ENCODE measurements around the gene UVRAG.

Gene UVRAG

DNA sequence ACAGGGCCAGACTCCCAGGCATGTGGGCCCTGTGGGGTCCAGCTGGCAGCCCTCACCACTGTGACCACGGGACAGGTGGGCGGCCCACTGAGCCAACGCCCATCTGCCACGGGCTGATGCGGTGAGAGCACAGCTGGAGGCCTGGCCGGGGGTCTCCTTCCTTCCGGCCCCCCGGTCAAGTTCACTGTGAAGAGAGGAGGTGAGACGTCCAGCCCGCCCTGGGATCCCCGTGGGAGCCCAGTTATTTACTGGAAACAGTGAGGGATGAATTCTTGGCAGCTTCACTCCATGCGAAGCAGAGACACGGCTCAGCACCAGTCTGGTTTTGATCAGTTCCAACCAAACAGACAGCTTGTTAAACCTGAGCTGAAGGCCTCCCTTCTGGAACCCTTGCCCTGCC is 352.6 kb downstream of the UVRAG start:
- TF ChIP-seq EZH2 (IDR thresholded peaks at IDR 0.05) (no peak), FOXP2 (optimal IDR thresholded peaks at IDR 0.05; ENCODE audit: control extremely low read depth, extremely low read length, insufficient read depth) (no peak), POLR2AphosphoS5 (IDR thresholded peaks at IDR 0.05; ENCODE audit: borderline replicate concordance, low read depth, low read length) (no peak)
- Histone ChIP-seq H3K27ac (no peak overlapping the region), H3K9ac (ENCODE audit: insufficient read length) (no peak overlapping the region), H3K4me3 (no peak overlapping the region), H3K9me3 (ENCODE audit: low read depth, low read length) (no peaks in the 10 kb centered on the region), H3K36me3 (ENCODE audit: insufficient read depth, low read length) (no peaks in the 10 kb centered on the region)
- no peak for DNase-seq (ENCODE audit: low read depth, low spot score)

GRCh38 chr11:76169473-76169896 is 354.5 kb downstream of the UVRAG start:
- no peak overlapping the region for H3K27ac ChIP-seq
- no peaks in the 10 kb centered on the region for H3K9me3 ChIP-seq (ENCODE audit: low read depth, low read length)
- no peak for TF ChIP-seq FOXP2 (optimal IDR thresholded peaks at IDR 0.05; ENCODE audit: control extremely low read depth, extremely low read length, insufficient read depth)
- TF ChIP-seq EZH2 (IDR thresholded peaks at IDR 0.05) = no peak
- TF ChIP-seq POLR2AphosphoS5 (IDR thresholded peaks at IDR 0.05; ENCODE audit: borderline replicate concordance, low read depth, low read length) = no peak

DNA sequence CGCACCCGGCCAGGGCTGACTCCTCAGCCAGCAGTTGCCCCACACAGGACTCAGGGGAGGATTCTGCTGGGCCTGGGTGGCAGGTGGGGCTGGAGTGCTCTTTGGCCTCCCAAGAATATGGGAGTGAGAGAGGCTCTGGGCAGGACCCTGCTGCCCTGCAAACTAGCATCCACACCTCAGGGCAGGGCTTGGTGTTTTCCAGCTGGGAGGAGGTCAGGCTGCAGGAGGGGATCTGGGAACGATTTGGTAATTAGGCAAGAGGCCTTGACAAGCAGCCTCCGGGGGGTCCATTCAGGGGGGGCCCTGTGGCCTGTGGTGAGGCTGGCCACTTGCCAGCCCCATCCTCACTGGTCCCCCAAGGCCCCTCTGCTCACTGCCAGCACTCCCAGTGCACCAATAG is 355.5 kb downstream of the UVRAG start:
- no peaks in the 10 kb centered on the region for H3K9me3 ChIP-seq (ENCODE audit: low read depth, low read length)
- H3K36me3 ChIP-seq (ENCODE audit: insufficient read depth, low read length) = no peaks in the 10 kb centered on the region
- no peak overlapping the region for H3K27ac ChIP-seq
- H3K4me3 ChIP-seq = no peak overlapping the region
- no peak overlapping the region for H3K9ac ChIP-seq (ENCODE audit: insufficient read length)
- TF ChIP-seq FOXP2 (optimal IDR thresholded peaks at IDR 0.05; ENCODE audit: control extremely low read depth, extremely low read length, insufficient read depth) (no peak), POLR2AphosphoS5 (IDR thresholded peaks at IDR 0.05; ENCODE audit: borderline replicate concordance, low read depth, low read length) (no peak), EZH2 (IDR thresholded peaks at IDR 0.05) (no peak)
- no peak for DNase-seq (ENCODE audit: low read depth, low spot score)

More at GRCh38 chr11:76169473-76169896, 354.5 kb downstream of the UVRAG start:
- no peak for DNase-seq (ENCODE audit: low read depth, low spot score)
- H3K4me3 ChIP-seq = no peak overlapping the region
- no peak overlapping the region for H3K9ac ChIP-seq (ENCODE audit: insufficient read length)
- H3K36me3 ChIP-seq (ENCODE audit: insufficient read depth, low read length) = no peaks in the 10 kb centered on the region

DNA sequence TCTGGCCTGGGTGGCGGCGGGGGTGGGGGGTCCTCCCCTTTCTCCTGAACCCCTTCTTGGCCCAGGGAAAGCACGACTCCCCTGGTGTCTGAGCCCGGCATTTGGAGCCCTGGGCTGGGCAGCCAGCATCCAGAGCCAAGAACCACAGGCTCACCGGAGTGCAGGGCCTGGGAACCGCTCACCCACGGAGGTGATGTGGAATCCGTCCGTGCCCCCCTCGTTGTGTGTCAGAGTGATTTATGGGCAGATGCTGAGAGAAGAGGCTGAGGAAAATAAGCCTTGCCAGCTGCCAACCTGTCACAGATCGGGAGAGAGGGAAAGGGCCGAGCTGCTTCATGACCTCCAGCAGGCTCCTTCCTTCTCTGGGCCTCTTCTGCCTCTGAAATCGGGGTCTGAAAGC is 357.6 kb downstream of the UVRAG start:
- DNase-seq (ENCODE audit: low read depth, low spot score) = no peak
- no peak overlapping the region for H3K27ac ChIP-seq
- no peaks in the 10 kb centered on the region for H3K9me3 ChIP-seq (ENCODE audit: low read depth, low read length)
- TF ChIP-seq POLR2AphosphoS5 (IDR thresholded peaks at IDR 0.05; ENCODE audit: borderline replicate concordance, low read depth, low read length) = no peak
- TF ChIP-seq EZH2 (IDR thresholded peaks at IDR 0.05) = no peak
- TF ChIP-seq FOXP2 (optimal IDR thresholded peaks at IDR 0.05; ENCODE audit: control extremely low read depth, extremely low read length, insufficient read depth) = no peak
- H3K9ac ChIP-seq (ENCODE audit: insufficient read length) = no peak overlapping the region
- no peak overlapping the region for H3K4me3 ChIP-seq
- H3K36me3 ChIP-seq (ENCODE audit: insufficient read depth, low read length) = no peaks in the 10 kb centered on the region

DNA sequence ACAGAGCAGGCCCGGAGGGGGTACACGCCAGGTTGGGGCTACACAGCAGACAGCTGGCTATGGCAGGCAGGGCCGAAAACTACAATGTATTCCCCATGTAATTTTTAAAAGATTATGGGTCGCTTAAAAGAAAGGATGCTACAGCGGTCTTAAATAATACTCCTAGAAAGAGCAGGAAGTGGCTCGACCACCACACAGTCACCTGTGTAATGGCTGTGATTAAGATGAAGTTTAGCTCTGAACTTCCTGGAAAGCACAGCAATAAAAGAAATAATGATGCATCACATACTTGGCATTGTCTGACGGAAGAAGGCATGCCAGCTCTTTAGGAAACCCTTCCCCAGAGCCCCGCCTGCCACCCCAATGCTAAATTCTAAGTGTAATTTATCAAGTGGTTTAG is 358.7 kb downstream of the UVRAG start:
- no peak for TF ChIP-seq EZH2 (IDR thresholded peaks at IDR 0.05)
- no peak for TF ChIP-seq FOXP2 (optimal IDR thresholded peaks at IDR 0.05; ENCODE audit: control extremely low read depth, extremely low read length, insufficient read depth)
- TF ChIP-seq POLR2AphosphoS5 (IDR thresholded peaks at IDR 0.05; ENCODE audit: borderline replicate concordance, low read depth, low read length) = no peak
- H3K36me3 ChIP-seq (ENCODE audit: insufficient read depth, low read length) = no peaks in the 10 kb centered on the region
- no peak overlapping the region for H3K9ac ChIP-seq (ENCODE audit: insufficient read length)
- no peaks in the 10 kb centered on the region for H3K9me3 ChIP-seq (ENCODE audit: low read depth, low read length)
- DNase-seq (ENCODE audit: low read depth, low spot score) = no peak
- H3K4me3 ChIP-seq = no peak overlapping the region
- H3K27ac ChIP-seq = no peak overlapping the region

GRCh38 chr11:76174330-76174729 is 359.3 kb downstream of the UVRAG start:
- no peak for DNase-seq (ENCODE audit: low read depth, low spot score)
- Histone ChIP-seq H3K36me3 (ENCODE audit: insufficient read depth, low read length) (no peaks in the 10 kb centered on the region), H3K27ac (no peak overlapping the region), H3K9me3 (ENCODE audit: low read depth, low read length) (no peaks in the 10 kb centered on the region), H3K4me3 (no peak overlapping the region), H3K9ac (ENCODE audit: insufficient read length) (no peak overlapping the region)
- TF ChIP-seq EZH2 (IDR thresholded peaks at IDR 0.05) = no peak
- TF ChIP-seq POLR2AphosphoS5 (IDR thresholded peaks at IDR 0.05; ENCODE audit: borderline replicate concordance, low read depth, low read length) = no peak
- TF ChIP-seq FOXP2 (optimal IDR thresholded peaks at IDR 0.05; ENCODE audit: control extremely low read depth, extremely low read length, insufficient read depth) = no peak

DNA sequence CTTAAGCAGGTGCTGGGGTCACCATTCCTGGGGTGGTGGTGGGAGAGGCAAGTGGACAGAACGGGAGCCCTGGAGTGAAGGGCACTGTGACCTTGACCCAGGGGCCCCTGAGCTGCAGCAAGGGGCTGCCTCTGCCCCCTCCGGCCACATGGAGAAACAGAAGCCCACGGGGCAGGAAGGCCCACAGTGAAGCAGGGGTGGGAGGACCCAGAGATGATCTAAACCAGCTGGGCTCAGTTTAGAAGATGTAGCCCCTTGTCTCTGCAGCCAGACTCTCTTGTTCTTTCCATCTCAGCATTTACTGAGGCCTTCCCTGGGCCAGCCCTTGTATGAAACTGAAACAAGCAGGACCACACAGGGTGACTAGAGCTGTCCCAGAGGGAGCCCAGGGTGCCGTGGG is 360.8 kb downstream of the UVRAG start:
- no peak overlapping the region for H3K27ac ChIP-seq
- H3K9me3 ChIP-seq (ENCODE audit: low read depth, low read length) = no peaks in the 10 kb centered on the region
- no peak overlapping the region for H3K4me3 ChIP-seq
- no peak overlapping the region for H3K9ac ChIP-seq (ENCODE audit: insufficient read length)
- no peak for DNase-seq (ENCODE audit: low read depth, low spot score)
- no peaks in the 10 kb centered on the region for H3K36me3 ChIP-seq (ENCODE audit: insufficient read depth, low read length)
- no peak for TF ChIP-seq FOXP2 (optimal IDR thresholded peaks at IDR 0.05; ENCODE audit: control extremely low read depth, extremely low read length, insufficient read depth)
- TF ChIP-seq POLR2AphosphoS5 (IDR thresholded peaks at IDR 0.05; ENCODE audit: borderline replicate concordance, low read depth, low read length) = no peak
- TF ChIP-seq EZH2 (IDR thresholded peaks at IDR 0.05) = no peak

GRCh38 chr11:76176463-76176862 is 361.5 kb downstream of the UVRAG start:
- no peak overlapping the region for H3K27ac ChIP-seq
- no peaks in the 10 kb centered on the region for H3K9me3 ChIP-seq (ENCODE audit: low read depth, low read length)
- no peak overlapping the region for H3K4me3 ChIP-seq
- H3K9ac ChIP-seq (ENCODE audit: insufficient read length) = no peak overlapping the region
- no peak for DNase-seq (ENCODE audit: low read depth, low spot score)
- H3K36me3 ChIP-seq (ENCODE audit: insufficient read depth, low read length) = no peaks in the 10 kb centered on the region
- TF ChIP-seq POLR2AphosphoS5 (IDR thresholded peaks at IDR 0.05; ENCODE audit: borderline replicate concordance, low read depth, low read length) (no peak), EZH2 (IDR thresholded peaks at IDR 0.05) (no peak), FOXP2 (optimal IDR thresholded peaks at IDR 0.05; ENCODE audit: control extremely low read depth, extremely low read length, insufficient read depth) (no peak)

DNA sequence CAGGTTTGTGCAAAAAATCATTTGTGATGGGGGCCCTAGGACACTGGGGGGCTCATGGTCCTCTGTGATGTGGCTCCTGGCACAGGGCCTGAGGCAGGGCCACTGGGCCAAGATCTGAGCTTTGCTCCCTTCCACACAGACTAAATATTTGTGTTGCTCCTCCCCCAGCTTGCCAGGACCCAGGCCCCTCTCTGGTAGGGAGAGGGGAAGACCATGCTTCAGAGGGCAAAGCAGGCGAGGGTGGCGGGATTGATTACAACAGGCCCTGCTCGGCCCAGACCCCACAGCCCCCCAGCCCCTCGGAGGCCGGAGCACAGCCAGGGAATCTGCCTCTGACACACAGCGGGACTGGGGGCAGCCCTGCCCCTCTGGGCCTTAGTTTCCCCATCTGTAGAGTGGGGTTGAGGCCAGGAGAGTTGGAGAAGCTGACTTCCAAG is 362.3 kb downstream of the UVRAG start:
- Histone ChIP-seq H3K27ac (no peak overlapping the region), H3K36me3 (ENCODE audit: insufficient read depth, low read length) (no peaks in the 10 kb centered on the region), H3K9ac (ENCODE audit: insufficient read length) (no peak overlapping the region), H3K4me3 (no peak overlapping the region), H3K9me3 (ENCODE audit: low read depth, low read length) (no peaks in the 10 kb centered on the region)
- DNase-seq (ENCODE audit: low read depth, low spot score) = no peak
- no peak for TF ChIP-seq FOXP2 (optimal IDR thresholded peaks at IDR 0.05; ENCODE audit: control extremely low read depth, extremely low read length, insufficient read depth)
- no peak for TF ChIP-seq POLR2AphosphoS5 (IDR thresholded peaks at IDR 0.05; ENCODE audit: borderline replicate concordance, low read depth, low read length)
- no peak for TF ChIP-seq EZH2 (IDR thresholded peaks at IDR 0.05)
